NCI-H128 (cell line): ENCODE data around the gene TGFB1.
A peak's percentile ranks its signal among the peaks of the same experiment; 100 is the strongest.

Experiments used
- DNase-seq: peaks from one replicate; lab custom pipeline; 2025; ENCODE audit not compliant: unreplicated experiment; lab: John Stamatoyannopoulos, UW

Gene TGFB1

DNA sequence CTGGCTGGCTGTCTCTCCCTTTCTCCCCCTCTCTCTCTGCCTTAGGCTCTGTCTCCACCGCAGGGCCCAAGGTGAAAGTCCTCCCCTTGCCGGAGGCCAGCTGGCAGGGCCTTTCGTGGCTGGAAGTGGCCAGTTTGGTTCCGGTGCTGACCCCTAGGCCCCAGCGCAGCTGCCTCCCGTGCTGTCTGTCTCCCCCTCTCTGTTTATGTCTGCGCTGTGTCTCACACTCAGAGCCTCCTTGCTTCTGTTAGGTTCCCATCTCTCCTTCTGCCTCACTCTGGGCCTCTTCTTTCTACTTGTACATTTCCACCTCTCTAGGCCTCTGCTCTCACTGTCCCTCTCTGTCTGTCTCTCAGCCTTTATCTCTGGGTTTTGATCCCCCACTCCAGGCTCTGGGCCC, 30.7 kb downstream of the TGFB1 start:
- no peak for DNase-seq

DNA sequence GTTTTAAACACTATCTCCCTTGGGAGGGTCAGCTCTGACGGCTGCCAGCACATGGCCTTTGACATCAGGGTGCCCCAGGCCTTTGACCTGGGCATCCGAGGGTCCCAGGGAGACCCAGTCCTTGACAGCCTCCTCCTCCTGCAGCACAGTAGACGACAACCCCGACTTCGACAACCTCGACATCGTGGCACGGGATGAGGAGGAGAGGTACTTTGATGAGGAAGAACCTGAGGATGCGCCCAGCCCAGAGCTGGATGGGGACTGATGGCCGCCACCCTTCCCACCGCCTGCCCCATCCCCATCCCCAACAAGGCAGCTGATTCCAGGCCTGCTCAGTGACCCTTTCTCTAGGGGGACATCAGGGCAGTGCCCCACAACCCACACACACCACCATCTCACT, 31.3 kb downstream of the TGFB1 start:
- no peak for DNase-seq

DNA sequence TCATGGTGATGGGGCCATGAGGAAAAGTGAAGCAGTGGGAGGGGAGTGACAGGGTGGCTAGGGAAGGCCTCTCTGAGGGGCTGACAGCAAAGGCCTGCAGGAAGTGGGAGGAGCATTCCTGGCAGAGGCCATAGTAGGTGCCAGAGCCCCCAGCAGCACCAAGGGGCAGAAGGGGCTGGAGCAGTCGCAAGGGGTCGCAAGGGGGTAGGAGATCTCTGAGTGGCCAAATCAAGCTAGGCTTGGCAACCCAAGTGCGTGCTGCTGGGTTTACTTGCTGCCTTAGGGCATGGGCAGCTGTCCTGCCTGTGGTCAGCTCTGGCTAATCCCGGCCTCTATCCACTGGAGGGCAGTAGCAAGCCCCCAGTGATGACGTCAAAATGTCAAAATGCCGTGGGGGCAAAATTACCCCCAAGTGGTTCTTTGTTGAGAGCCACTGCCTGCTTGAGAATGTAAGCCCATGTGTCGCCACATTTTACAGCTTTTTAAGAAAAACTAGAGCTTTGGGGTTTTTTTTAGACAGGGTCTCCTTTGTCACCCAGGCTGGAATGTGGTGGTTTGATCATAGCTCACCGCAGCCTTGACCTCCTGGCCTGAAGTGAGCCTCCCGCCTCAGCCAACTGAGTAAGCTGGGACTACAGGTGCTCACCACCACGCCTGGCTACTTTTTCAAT, 32.0 kb downstream of the TGFB1 start:
- DNase-seq = no peak

GRCh38 chr19:41321204-41321599, 32.5 kb downstream of the TGFB1 start:
- DNase-seq = no peak

- no peak for DNase-seq
These were observed 33.2 kb downstream of the TGFB1 start for GRCh38 chr19:41320568-41320967.

DNA sequence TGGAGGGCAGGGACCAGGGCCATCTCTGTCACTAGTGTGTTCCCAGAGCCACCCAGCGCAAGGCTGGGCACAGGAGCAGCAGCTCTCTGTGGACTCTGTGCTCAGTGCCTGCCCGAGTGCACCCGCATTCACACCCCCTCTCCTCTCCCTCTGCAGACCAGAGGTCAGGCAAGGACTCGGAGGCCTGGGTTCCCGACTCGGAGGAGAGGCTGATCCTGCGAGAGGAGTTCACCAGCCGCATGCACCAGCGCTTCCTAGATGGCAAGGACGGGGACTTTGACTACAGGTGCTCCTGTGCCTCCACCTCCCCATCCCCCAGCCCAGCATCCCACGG, 33.6 kb downstream of the TGFB1 start:
- no peak for DNase-seq

DNA sequence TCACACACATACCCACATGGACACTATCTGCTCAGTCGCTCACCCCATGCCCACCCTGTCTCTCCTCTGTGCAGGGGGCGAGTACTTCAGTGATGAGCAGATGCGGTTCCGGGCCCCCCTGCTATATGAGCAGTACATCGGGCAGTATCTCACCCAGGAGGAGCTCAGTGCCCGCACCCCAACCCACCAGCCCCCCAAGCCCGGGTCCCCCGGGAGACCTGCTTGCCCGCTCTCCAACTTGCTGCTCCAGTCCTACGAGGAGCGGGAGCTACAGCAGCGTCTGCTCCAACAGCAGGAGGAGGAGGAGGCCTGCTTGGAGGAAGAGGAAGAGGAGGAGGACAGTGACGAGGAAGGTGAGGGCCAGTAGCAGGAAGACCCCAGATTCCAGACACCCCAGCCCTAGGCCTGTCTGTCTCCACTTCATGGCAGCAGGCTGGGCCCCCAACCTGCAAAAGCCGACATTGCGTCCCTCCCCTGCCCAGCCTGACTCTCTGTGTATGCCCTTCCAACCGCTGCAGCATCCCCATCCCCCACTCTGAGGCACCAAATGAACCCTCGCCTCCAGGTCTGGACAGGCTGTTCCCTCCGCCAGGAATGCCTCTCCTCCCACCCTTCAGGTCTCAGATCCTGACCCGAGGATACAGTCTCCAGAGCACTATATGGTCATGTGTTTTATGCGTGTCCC, 34.1 kb downstream of the TGFB1 start:
- no peak for DNase-seq

DNA sequence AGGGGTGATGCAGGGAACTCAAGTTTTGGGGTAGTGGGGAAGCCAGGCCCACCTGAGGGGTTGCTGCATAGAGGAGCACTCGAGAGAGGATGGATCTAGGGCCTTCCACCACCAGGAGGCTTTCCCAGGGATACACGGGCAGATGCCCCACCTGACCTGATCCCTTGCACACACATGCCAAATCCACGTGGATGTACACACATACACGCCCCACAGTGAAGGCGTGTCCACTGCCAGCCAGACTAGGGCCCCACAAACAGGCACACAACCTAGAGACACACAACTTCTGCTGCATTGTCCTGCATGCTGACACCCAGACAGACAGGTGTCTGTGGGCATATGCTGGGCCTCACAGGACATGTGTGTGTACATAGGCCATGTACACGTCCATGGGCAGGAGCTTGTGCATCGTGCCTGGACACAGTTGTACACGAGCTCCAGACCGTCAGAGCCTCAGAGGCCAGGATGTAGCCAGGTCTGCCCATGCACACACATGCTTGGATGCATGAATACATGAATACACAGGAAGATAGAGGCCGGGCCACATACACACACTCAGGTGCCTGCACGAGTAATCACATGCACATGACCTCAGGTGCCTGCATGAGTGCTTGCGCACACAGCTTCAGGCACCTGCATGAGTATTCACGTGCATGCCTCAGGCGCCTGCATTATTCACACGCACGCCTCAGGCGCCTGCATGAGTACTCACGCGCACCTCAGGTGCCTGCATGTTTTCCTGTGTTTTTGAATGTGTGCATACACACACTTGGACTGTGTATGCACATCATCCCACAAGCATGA, 34.8 kb downstream of the TGFB1 start:
- no peak for DNase-seq

GRCh38 chr19:41316306-41316920, 37.3 kb downstream of the TGFB1 start:
- DNase-seq = no peak

DNA sequence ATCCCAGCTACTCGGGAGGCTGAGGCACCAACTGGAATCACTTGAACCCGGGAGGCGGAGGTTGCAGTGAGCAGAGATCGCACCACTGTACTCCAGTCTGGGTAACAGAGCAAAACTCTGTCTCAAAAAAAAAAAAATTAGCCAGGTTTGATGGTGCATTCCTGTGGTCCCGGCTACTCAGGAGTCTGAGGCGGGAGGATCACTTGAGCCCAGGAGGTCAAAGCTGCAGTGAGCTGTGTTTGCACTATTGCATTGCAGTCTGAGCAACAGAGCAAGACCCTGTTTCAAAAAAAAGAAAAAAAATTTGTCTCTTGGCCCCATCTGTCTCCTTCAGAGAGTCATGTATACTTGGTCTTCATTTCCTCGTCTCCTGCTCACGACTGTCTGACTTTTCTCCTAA, 42.1 kb downstream of the TGFB1 start:
- no peak for DNase-seq

DNA sequence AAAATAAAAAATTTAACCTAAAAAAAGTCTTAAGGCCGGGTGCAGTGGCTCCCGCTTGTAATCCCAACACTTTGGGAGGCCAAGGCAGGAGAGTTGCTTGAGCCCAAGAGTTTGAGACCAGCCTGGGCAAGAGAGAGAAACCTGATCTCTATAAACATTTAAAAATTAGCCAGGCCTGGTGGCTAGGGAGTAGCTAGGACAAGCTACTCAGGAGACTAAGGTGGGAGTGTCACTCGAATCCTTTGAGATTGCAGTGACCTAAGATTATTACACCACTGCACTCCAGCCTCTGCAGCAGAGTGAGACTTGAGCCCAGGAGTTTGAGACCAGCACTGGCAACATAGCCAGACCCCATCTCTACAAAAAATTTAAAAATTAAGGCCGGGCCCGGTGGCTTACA, 42.6 kb downstream of the TGFB1 start:
- no peak for DNase-seq

- peak; percentile 83 for DNase-seq
These were observed 43.5 kb downstream of the TGFB1 start, which contains the start of gene CCDC97 for GRCh38 chr19:41310033-41310831. Gene CCDC97 (plus strand): TSS chr19:41310172. CDS start chr19:41310311, 139 bp downstream.

GRCh38 chr19:41309180-41310032, 44.3 kb downstream of the TGFB1 start:
- no peak for DNase-seq

- DNase-seq = peak; percentile 89
These were observed 45.1 kb downstream of the TGFB1 start for GRCh38 chr19:41308450-41309179.

GRCh38 chr19:41307954-41308449, 45.7 kb downstream of the TGFB1 start:
- no peak for DNase-seq

GRCh38 chr19:41307090-41307875, 46.4 kb downstream of the TGFB1 start:
- no peak for DNase-seq

GRCh38 chr19:41305927-41306793, 47.6 kb downstream of the TGFB1 start:
- DNase-seq = no peak
